ENCODE results near the gene POT1. TPM values are rescaled to one million over a fixed set of nuclear protein-coding genes. Genes with fewer than 3 reads are reported as not detected.

The POT1 gene
- total and polyA plus RNA-seq, 2 donors (not counting 3 experiments of a cell fraction or from before 2014, with no cell fraction given) = 11.1 to 22.4 TPM

DNA sequence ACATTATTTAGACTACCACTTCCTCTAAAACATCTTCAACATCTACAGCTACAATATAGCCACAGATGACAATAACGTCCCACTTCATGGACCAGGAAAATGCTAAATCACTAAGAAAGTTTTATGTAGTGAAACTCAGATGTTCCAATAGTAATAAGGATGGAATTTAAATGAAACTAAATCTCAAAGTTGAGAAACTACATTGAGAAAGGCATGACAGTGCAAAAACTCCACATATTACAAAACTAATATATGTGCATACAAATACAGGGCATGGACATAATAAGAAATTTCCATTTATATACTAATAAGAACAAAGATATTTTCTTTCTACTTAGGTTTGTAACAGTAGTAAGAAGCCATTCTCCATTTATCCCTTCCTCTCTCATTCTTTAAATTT, 31.1 kb downstream of the POT1 start:
- Histone ChIP-seq H4K20me1 (replicated peaks; ENCODE audit: control insufficient read depth, extremely low read depth, insufficient read depth, low read length) (no peaks in the 10 kb centered on the region), H2AFZ (ENCODE audit: low read depth, low read length) (no peak overlapping the region), H3K79me2 (ENCODE audit: control insufficient read depth, insufficient read depth, low read length) (no peaks in the 10 kb centered on the region), H3K4me2 (ENCODE audit: insufficient read depth, low read length) (no peak overlapping the region), H3K9me1 (replicated peaks; ENCODE audit: control insufficient read depth, extremely low read depth, insufficient read depth, low read length) (no peaks in the 10 kb centered on the region), H3K9ac (replicated peaks; ENCODE audit: extremely low read depth, insufficient read depth, low read length) (no peak overlapping the region), H3K36me3 (ENCODE audit: control insufficient read depth in 2 of 2, extremely low read depth in 1 of 2, insufficient read depth in 2 of 2, low read length in 2 of 2) (no peaks in the 10 kb centered on the region), H3K4me3 (replicated peaks in 1 of 3; ENCODE audit: insufficient read depth in 1 of 3, low read depth in 1 of 3, low read length in 3 of 3) (no peak overlapping the region), H3K4me1 (ENCODE audit: control insufficient read depth, extremely low read depth, insufficient read depth, low read length) (no peaks in the 10 kb centered on the region), H3K9me3 (replicated peaks; ENCODE audit: control insufficient read depth, insufficient read depth, low read length) (no peaks in the 10 kb centered on the region), H3K27me3 (ENCODE audit: control insufficient read depth in 2 of 2, insufficient read depth in 2 of 2, low read length in 2 of 2) (no peaks in the 10 kb centered on the region), H3K27ac (ENCODE audit: insufficient read depth, low read depth, low read length) (no peak overlapping the region)
- no peak for DNase-seq (ENCODE audit: low read depth, low spot score)
- no peak for TF ChIP-seq FOS (IDR thresholded peaks at IDR 0.05; ENCODE audit: borderline replicate concordance, insufficient read depth, low read length)
- TF ChIP-seq POLR2A (IDR thresholded peaks at IDR 0.05; ENCODE audit: low read depth, low read length) = no peak
- no peak for TF ChIP-seq MYC (IDR thresholded peaks at IDR 0.05; ENCODE audit: low read depth, low read length)
- no peak for TF ChIP-seq EZH2 (IDR thresholded peaks at IDR 0.05; ENCODE audit: borderline replicate concordance, low read depth, low read length, severe bottlenecking)
- no peak for TF ChIP-seq JUN (IDR thresholded peaks at IDR 0.05; ENCODE audit: borderline replicate concordance, insufficient read depth, insufficient read length, low read depth)
- TF ChIP-seq, protein P1, sequence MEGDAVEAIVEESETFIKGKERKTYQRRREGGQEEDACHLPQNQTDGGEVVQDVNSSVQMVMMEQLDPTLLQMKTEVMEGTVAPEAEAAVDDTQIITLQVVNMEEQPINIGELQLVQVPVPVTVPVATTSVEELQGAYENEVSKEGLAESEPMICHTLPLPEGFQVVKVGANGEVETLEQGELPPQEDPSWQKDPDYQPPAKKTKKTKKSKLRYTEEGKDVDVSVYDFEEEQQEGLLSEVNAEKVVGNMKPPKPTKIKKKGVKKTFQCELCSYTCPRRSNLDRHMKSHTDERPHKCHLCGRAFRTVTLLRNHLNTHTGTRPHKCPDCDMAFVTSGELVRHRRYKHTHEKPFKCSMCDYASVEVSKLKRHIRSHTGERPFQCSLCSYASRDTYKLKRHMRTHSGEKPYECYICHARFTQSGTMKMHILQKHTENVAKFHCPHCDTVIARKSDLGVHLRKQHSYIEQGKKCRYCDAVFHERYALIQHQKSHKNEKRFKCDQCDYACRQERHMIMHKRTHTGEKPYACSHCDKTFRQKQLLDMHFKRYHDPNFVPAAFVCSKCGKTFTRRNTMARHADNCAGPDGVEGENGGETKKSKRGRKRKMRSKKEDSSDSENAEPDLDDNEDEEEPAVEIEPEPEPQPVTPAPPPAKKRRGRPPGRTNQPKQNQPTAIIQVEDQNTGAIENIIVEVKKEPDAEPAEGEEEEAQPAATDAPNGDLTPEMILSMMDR (IDR thresholded peaks at IDR 0.05; ENCODE audit: extremely low read depth in 1 of 2, insufficient read depth in 1 of 2, low read depth in 1 of 2, low read length in 2 of 2) = no peak
- dilution Hi-C loops (cut with MboI; ENCODE audit: extremely low pct_ligation_motif_present, low sequenced_read_pairs) = no loop called here
- intact Hi-C loops (cut with micrococcal nuclease) = no loop called here
- CTCF ChIA-PET = interaction anchor here (1.2 kb wide), 1 partner anchor 113 kb away, joined by 3 read pairs; no protein-coding TSS in a partner anchor
- FAIRE-seq = no peak
- POLR2A ChIA-PET = no interaction called here
- BruUV-seq (replicated peaks) = no TSS peak

DNA sequence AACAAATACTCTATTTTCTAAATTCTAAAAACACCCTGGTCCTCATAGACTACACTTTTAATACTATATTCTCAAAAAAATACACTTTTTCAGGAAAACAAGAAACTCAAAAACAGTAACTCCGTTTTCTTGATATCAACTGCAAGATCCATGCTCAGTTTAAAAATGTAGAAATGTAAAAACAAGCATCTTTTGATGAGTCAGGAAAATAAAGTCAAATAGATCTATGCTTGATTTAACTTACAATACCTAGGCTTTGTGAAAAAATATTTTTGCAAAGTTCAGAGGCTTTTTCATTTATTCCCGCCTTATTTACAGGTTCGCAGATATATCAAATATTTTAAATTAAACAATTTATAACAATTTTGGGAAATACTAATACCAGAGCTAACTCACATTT, 33.6 kb downstream of the POT1 start:
- no peak overlapping the region for H3K4me3 ChIP-seq (replicated peaks in 1 of 3; ENCODE audit: insufficient read depth in 1 of 3, low read depth in 1 of 3, low read length in 3 of 3)
- CTCF ChIA-PET = no interaction called here
- H2AFZ ChIP-seq (ENCODE audit: low read depth, low read length) = no peak overlapping the region
- intact Hi-C loops (cut with micrococcal nuclease) = no loop called here
- no peaks in the 10 kb centered on the region for H3K79me2 ChIP-seq (ENCODE audit: control insufficient read depth, insufficient read depth, low read length)
- TF ChIP-seq EZH2 (IDR thresholded peaks at IDR 0.05; ENCODE audit: borderline replicate concordance, low read depth, low read length, severe bottlenecking) (no peak), GATA2 (IDR thresholded peaks at IDR 0.05; ENCODE audit: insufficient read depth, insufficient read length, low read depth, low read length) (no peak), MYC (IDR thresholded peaks at IDR 0.05; ENCODE audit: low read depth, low read length) (no peak), POLR2AphosphoS5 (IDR thresholded peaks at IDR 0.05; ENCODE audit: insufficient read depth, low read depth, low read length) (no peak), FOS (IDR thresholded peaks at IDR 0.05; ENCODE audit: borderline replicate concordance, insufficient read depth, low read length) (no peak), POLR2A (IDR thresholded peaks at IDR 0.05; ENCODE audit: low read depth, low read length) (no peak), JUN (IDR thresholded peaks at IDR 0.05; ENCODE audit: borderline replicate concordance, insufficient read depth, insufficient read length, low read depth) (no peak)
- TF ChIP-seq, protein P2, sequence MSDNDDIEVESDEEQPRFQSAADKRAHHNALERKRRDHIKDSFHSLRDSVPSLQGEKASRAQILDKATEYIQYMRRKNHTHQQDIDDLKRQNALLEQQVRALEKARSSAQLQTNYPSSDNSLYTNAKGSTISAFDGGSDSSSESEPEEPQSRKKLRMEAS (IDR thresholded peaks at IDR 0.05; ENCODE audit: insufficient read depth, insufficient read length) = no peak
- TF ChIP-seq, protein P1 (IDR thresholded peaks at IDR 0.05; ENCODE audit: extremely low read depth in 1 of 2, insufficient read depth in 1 of 2, low read depth in 1 of 2, low read length in 2 of 2) = no peak
- POLR2A ChIA-PET = no interaction called here
- no peaks in the 10 kb centered on the region for H3K9me3 ChIP-seq (replicated peaks; ENCODE audit: control insufficient read depth, insufficient read depth, low read length)
- BruUV-seq (replicated peaks) = no TSS peak
- no peaks in the 10 kb centered on the region for H3K4me1 ChIP-seq (ENCODE audit: control insufficient read depth, extremely low read depth, insufficient read depth, low read length)
- dilution Hi-C loops (cut with MboI; ENCODE audit: extremely low pct_ligation_motif_present, low sequenced_read_pairs) = no loop called here
- H3K9ac ChIP-seq (replicated peaks; ENCODE audit: extremely low read depth, insufficient read depth, low read length) = no peak overlapping the region
- H3K4me2 ChIP-seq (ENCODE audit: insufficient read depth, low read length) = no peak overlapping the region
- no peak for DNase-seq (ENCODE audit: low read depth, low spot score)
- H3K27ac ChIP-seq (ENCODE audit: insufficient read depth, low read depth, low read length) = no peak overlapping the region
- H4K20me1 ChIP-seq (replicated peaks; ENCODE audit: control insufficient read depth, extremely low read depth, insufficient read depth, low read length) = no peaks in the 10 kb centered on the region
- no peaks in the 10 kb centered on the region for H3K9me1 ChIP-seq (replicated peaks; ENCODE audit: control insufficient read depth, extremely low read depth, insufficient read depth, low read length)
- no peaks in the 10 kb centered on the region for H3K27me3 ChIP-seq (ENCODE audit: control insufficient read depth in 2 of 2, insufficient read depth in 2 of 2, low read length in 2 of 2)
- FAIRE-seq = no peak
- H3K36me3 ChIP-seq (ENCODE audit: control insufficient read depth in 2 of 2, extremely low read depth in 1 of 2, insufficient read depth in 2 of 2, low read length in 2 of 2) = no peaks in the 10 kb centered on the region
